Endothelial cell of umbilical vein (primary cell): ENCODE measurements around the gene NID2. TPM values are rescaled to one million over a fixed set of nuclear protein-coding genes. Genes with fewer than 3 reads are reported as not detected.

Source experiments
- BruUV-seq: library from RNA; stranded (reverse); fragments of 400-500 nt; replicated peaks from 2 replicates; lab custom pipeline; 2021; lab: Mats Ljungman, UMichigan
- CTCF ChIA-PET: fragments of 300-600, 350-600 bp; sonication (Branson Sonifier 250); formaldehyde crosslinking; loops from one replicate; lab custom pipeline; 2021; ENCODE audit warnings: antibody characterized with exemption, inconsistent platforms; lab: Charles Lee
- POLR2A ChIA-PET: fragments of 300-600, 350-600 bp; sonication (Branson Sonifier 250); formaldehyde crosslinking; loops from one replicate; lab custom pipeline; 2021; ENCODE audit warnings: antibody characterized with exemption, inconsistent platforms; lab: Charles Lee
- DNase-seq: peaks from one replicate; pipeline ENCODE4 v3.0.0-alpha.2; 2011; ENCODE audit warnings: low read depth, low spot score
- FAIRE-seq: peaks from 2 replicates; lab custom pipeline; 2011; peaks lifted over from hg19 to GRCh38; lab: Jason Lieb, UNC
- H2AFZ ChIP-seq: 2 replicates; pipeline ENCODE4 v1.6.0; 2012; ENCODE audit warnings: low read depth, low read length, control low read depth, inconsistent platforms
- H3K27ac ChIP-seq: 2 replicates; pipeline ENCODE4 v1.5.1; 2011; ENCODE audit warnings: low read depth, mild to moderate bottlenecking, control low read depth, low read length, moderate library complexity; ENCODE audit not compliant: insufficient read depth
- H3K27me3 ChIP-seq, 2 experiments: 2 replicates each; pipeline versions ENCODE4 v1.6.0 to v1.6.1; 2011; ENCODE audit warnings: low read length in 2 of 2, mixed read lengths in 1 of 2; ENCODE audit not compliant: control insufficient read depth in 2 of 2, insufficient read depth in 2 of 2
- H3K36me3 ChIP-seq, 2 experiments: 2 replicates in 1 of 2; 3 replicates in 1 of 2; pipeline ENCODE4 v1.5.1; 2011; ENCODE audit warnings: low read length in 2 of 2, mild to moderate bottlenecking in 1 of 2, moderate library complexity in 1 of 2; ENCODE audit not compliant: control insufficient read depth in 2 of 2, insufficient read depth in 2 of 2; ENCODE audit errors: extremely low read depth in 1 of 2
- H3K4me1 ChIP-seq: 3 replicates; pipeline ENCODE4 v1.5.1; 2011; ENCODE audit warnings: mild to moderate bottlenecking, low read length; ENCODE audit not compliant: control insufficient read depth, insufficient read depth; ENCODE audit errors: extremely low read depth
- H3K4me2 ChIP-seq: 2 replicates; pipeline ENCODE4 v1.6.1; 2011; ENCODE audit warnings: low read length, control low read depth, mixed read lengths; ENCODE audit not compliant: insufficient read depth
- H3K4me3 ChIP-seq, 3 experiments: fragments of 200-600 bp in 1 of 3; sonication (generic), shearing (Covaris generic) in 1 of 3; replicated peaks in 1 of 3; 2 replicates each; pipeline ENCODE4 v1.5.1; 2011 to 2016; ENCODE audit warnings: control low read depth in 3 of 3, low read length in 3 of 3, mild to moderate bottlenecking in 2 of 3, inconsistent platforms in 1 of 3, low read depth in 1 of 3, moderate library complexity in 1 of 3; ENCODE audit not compliant: insufficient read depth in 1 of 3
- H3K79me2 ChIP-seq: 2 replicates; pipeline ENCODE4 v1.6.0; 2012; ENCODE audit warnings: low read length, inconsistent platforms; ENCODE audit not compliant: control insufficient read depth, insufficient read depth
- H3K9ac ChIP-seq: replicated peaks from 2 replicates; pipeline ENCODE3; 2011; ENCODE audit warnings: low read length, control low read depth; ENCODE audit not compliant: insufficient read depth; ENCODE audit errors: extremely low read depth
- H3K9me1 ChIP-seq: replicated peaks from 3 replicates; pipeline ENCODE4 v1.6.0; 2011; ENCODE audit warnings: mild to moderate bottlenecking, low read length; ENCODE audit not compliant: control insufficient read depth, insufficient read depth; ENCODE audit errors: extremely low read depth
- H3K9me3 ChIP-seq: replicated peaks from 2 replicates; pipeline ENCODE4 v1.5.1; 2012; ENCODE audit warnings: low read length, inconsistent platforms; ENCODE audit not compliant: control insufficient read depth, insufficient read depth
- H4K20me1 ChIP-seq: replicated peaks from 2 replicates; pipeline ENCODE3; 2011; ENCODE audit warnings: mild to moderate bottlenecking, low read length; ENCODE audit not compliant: control insufficient read depth, insufficient read depth; ENCODE audit errors: extremely low read depth
- EZH2 ChIP-seq: IDR thresholded peaks from 2 replicates; pipeline ENCODE4 v1.6.1; 2012; ENCODE audit warnings: borderline replicate concordance, low read depth, mild to moderate bottlenecking, moderate library complexity, low read length, inconsistent platforms; ENCODE audit not compliant: severe bottlenecking
- FOS ChIP-seq: IDR thresholded peaks from 2 replicates; pipeline ENCODE4 v1.6.1; 2011; ENCODE audit warnings: mild to moderate bottlenecking, low read length, moderate library complexity, borderline replicate concordance; ENCODE audit not compliant: insufficient read depth
- GATA2 ChIP-seq: IDR thresholded peaks from 2 replicates; pipeline ENCODE4 v1.7.0; 2011; ENCODE audit warnings: low read depth, mild to moderate bottlenecking, moderate library complexity, mixed read lengths, low read length; ENCODE audit not compliant: insufficient read length, insufficient read depth
- JUN ChIP-seq: IDR thresholded peaks from 2 replicates; pipeline ENCODE4 v1.6.1; 2011; ENCODE audit warnings: borderline replicate concordance, low read depth; ENCODE audit not compliant: insufficient read length, insufficient read depth
- MYC ChIP-seq: IDR thresholded peaks from one replicate; pipeline ENCODE4 v1.6.1; 2011; ENCODE audit warnings: mild to moderate bottlenecking, low read depth, low read length
- POLR2A ChIP-seq: IDR thresholded peaks from 2 replicates; pipeline ENCODE4 v1.6.1; 2012; ENCODE audit warnings: low read depth, mild to moderate bottlenecking, control low read depth, low read length
- POLR2AphosphoS5 ChIP-seq: IDR thresholded peaks from 2 replicates; pipeline ENCODE4 v1.6.1; 2012; ENCODE audit warnings: low read depth, mild to moderate bottlenecking, control low read depth, low read length, moderate library complexity; ENCODE audit not compliant: insufficient read depth
- dilution Hi-C: fragments of 300-500 bp; cut with MboI; formaldehyde crosslinking; loops from one replicate; pipeline ENCODE4 v1.15.0; 2019; ENCODE audit warnings: low sequenced_read_pairs; ENCODE audit not compliant: extremely low pct_ligation_motif_present
- intact Hi-C: fragments of 100-400 bp; cut with micrococcal nuclease; formaldehyde crosslinking; loops from one replicate; pipeline ENCODE4 v1.10.0; 2022
- polyA plus RNA-seq, 4 experiments: library from polyadenylated mRNA; depleted of rRNA in 3 of 4; stranded (reverse) in 3 of 4; unstranded in 1 of 4; fragments of >200 nt; gene quantifications; 2 replicates each; pipeline versions ENCODE4 v1.2.1 to v1.2.3, GENCODE V29; 2011 to 2012; ENCODE audit warnings: missing spikeins in 1 of 4
- total RNA-seq: library from RNA; stranded (reverse); gene quantifications from 2 replicates; pipeline ENCODE4 v1.2.3, GENCODE V29; 2021
- TF ChIP-seq, protein P1 (sequence below), 2 donors: IDR thresholded peaks; 1 replicate in 1 of 2; 2 replicates in 1 of 2; pipeline ENCODE4 v1.5.1; 2011; ENCODE audit warnings: low read length in 2 of 2, mild to moderate bottlenecking in 2 of 2, moderate library complexity in 2 of 2, control low read depth in 1 of 2, inconsistent platforms in 1 of 2, low read depth in 1 of 2; ENCODE audit not compliant: insufficient read depth in 1 of 2; ENCODE audit errors: extremely low read depth in 1 of 2
- TF ChIP-seq, protein P2 (sequence below): IDR thresholded peaks from 2 replicates; pipeline ENCODE4 v1.6.1; 2011; ENCODE audit not compliant: insufficient read depth, insufficient read length

The NID2 gene
- total and polyA plus RNA-seq, 2 donors (not counting 3 experiments of a cell fraction or from before 2014, with no cell fraction given) = 22.5 to 56.7 TPM

DNA sequence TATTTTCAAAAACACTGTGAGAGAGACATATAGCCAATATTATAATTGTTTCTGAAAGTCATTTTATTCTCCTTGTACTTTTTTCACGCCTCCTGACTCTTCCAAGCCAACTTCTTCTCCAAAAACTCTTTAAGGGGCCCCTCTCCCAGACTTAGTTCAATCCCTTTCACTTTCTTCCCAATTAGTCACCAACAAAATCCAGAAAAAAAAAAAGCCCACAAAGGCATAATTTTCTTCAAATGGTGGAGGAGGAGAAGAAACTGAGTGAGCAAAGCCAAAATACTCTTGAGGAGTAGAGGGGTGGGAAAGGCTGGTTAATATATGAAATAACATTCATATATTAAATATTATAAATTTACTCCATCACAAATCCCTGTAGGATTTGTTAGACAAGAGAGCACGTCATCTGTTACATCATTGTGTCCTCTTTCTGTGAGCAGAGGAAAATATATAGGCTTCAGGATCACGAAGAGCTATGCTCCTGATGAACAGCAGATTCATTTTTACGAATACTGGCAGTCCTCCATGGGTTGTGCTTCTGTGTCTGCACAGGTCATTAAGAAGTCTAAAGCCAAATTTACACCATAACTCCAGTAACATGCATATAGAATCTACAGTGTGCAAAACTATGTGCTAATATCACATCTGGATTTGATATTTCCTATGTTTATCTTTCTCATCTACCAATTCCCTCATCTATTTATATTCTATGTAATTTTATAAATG, 25.9 kb upstream of the NID2 start:
- intact Hi-C loops (no loop called here), dilution Hi-C loops (no loop called here)
- CTCF ChIA-PET = no interaction called here

More for the DNA sequence above, 25.9 kb upstream of the NID2 start:
- no TSS peak for BruUV-seq
- no peaks in the 10 kb centered on the region for H4K20me1 ChIP-seq
- no peak for TF ChIP-seq FOS
- no peak for TF ChIP-seq POLR2AphosphoS5
- TF ChIP-seq GATA2 = no peak
- TF ChIP-seq EZH2 = no peak
- TF ChIP-seq JUN = no peak
- TF ChIP-seq POLR2A = no peak
- TF ChIP-seq MYC = no peak
- TF ChIP-seq, protein P1, sequence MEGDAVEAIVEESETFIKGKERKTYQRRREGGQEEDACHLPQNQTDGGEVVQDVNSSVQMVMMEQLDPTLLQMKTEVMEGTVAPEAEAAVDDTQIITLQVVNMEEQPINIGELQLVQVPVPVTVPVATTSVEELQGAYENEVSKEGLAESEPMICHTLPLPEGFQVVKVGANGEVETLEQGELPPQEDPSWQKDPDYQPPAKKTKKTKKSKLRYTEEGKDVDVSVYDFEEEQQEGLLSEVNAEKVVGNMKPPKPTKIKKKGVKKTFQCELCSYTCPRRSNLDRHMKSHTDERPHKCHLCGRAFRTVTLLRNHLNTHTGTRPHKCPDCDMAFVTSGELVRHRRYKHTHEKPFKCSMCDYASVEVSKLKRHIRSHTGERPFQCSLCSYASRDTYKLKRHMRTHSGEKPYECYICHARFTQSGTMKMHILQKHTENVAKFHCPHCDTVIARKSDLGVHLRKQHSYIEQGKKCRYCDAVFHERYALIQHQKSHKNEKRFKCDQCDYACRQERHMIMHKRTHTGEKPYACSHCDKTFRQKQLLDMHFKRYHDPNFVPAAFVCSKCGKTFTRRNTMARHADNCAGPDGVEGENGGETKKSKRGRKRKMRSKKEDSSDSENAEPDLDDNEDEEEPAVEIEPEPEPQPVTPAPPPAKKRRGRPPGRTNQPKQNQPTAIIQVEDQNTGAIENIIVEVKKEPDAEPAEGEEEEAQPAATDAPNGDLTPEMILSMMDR (IDR thresholded peaks at IDR 0.05; ENCODE audit: extremely low read depth in 1 of 2, insufficient read depth in 1 of 2, low read depth in 1 of 2, low read length in 2 of 2) = no peak
- TF ChIP-seq, protein P2, sequence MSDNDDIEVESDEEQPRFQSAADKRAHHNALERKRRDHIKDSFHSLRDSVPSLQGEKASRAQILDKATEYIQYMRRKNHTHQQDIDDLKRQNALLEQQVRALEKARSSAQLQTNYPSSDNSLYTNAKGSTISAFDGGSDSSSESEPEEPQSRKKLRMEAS = no peak
- peaks cover 9 to 23% of the 10 kb centered on the region in 2 experiments for H3K27me3 ChIP-seq
- no peak overlapping the region for H3K27ac ChIP-seq
- H3K4me3 ChIP-seq = no peak overlapping the region
- no peaks in the 10 kb centered on the region for H3K9me1 ChIP-seq
- no peak for FAIRE-seq
- no peaks in the 10 kb centered on the region for H3K79me2 ChIP-seq
- no peak overlapping the region for H3K9ac ChIP-seq
- H3K4me1 ChIP-seq = no peaks in the 10 kb centered on the region
- H2AFZ ChIP-seq = no peak overlapping the region
- no peaks in the 10 kb centered on the region for H3K9me3 ChIP-seq
- H3K36me3 ChIP-seq = no peaks in the 10 kb centered on the region
- POLR2A ChIA-PET = no interaction called here
- no peak for DNase-seq
- H3K4me2 ChIP-seq = no peak overlapping the region
